IPS-15b (cell line): ENCODE data around the gene TARBP1.
"Not testable (repeated sequence)": the region's sequence is repeated elsewhere in the genome, so short reads cannot be mapped to it uniquely, and the experiment has no call there.

Experiments used
- H3K27me3 ChIP-seq: one replicate; pipeline ENCODE4 v1.6.1; 2013; ENCODE audit warnings: low read length; ENCODE audit not compliant: control insufficient read depth, insufficient read depth
- H3K36me3 ChIP-seq: one replicate; pipeline ENCODE4 v1.6.1; 2013; ENCODE audit warnings: low read length; ENCODE audit not compliant: control insufficient read depth, insufficient read depth
- H3K4me1 ChIP-seq: one replicate; pipeline ENCODE4 v1.6.1; 2013; ENCODE audit warnings: mild to moderate bottlenecking, low read length; ENCODE audit not compliant: control insufficient read depth, insufficient read depth
- H3K4me3 ChIP-seq: one replicate; pipeline ENCODE4 v1.5.1; 2013; ENCODE audit warnings: low read depth, low read length
- H3K9ac ChIP-seq: one replicate; pipeline ENCODE4 v1.6.1; 2013; ENCODE audit warnings: low read depth, mild to moderate bottlenecking, low read length
- H3K9me3 ChIP-seq: one replicate; pipeline ENCODE4 v1.6.1; 2013; ENCODE audit warnings: mild to moderate bottlenecking, low read length; ENCODE audit not compliant: control insufficient read depth, insufficient read depth

Gene TARBP1

DNA sequence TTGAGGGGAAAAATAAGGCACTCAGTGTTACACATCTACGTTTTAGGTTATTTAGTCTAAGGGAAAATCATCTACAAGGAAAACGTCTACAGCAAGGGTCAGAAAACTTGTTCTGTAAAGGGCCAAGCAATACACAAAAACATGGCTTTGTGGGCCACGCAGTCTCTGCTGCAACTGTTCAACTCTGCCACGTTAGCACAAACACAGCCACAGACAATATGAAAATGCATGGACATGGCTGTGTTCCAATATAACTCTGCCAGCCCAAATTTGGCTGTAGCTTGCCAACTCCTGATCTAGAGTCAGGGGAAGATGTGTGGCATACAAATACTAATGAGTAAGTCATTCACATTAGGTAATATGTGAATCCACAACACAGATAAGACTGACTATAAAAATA lies 65.0 kb downstream of the TARBP1 start:
- Histone ChIP-seq H3K4me3 (no peak overlapping the region), H3K9me3 (no peaks in the 10 kb centered on the region), H3K4me1 (no peaks in the 10 kb centered on the region), H3K9ac (no peak overlapping the region), H3K36me3 (peaks cover 2% of the 10 kb centered on the region), H3K27me3 (no peaks in the 10 kb centered on the region)

DNA sequence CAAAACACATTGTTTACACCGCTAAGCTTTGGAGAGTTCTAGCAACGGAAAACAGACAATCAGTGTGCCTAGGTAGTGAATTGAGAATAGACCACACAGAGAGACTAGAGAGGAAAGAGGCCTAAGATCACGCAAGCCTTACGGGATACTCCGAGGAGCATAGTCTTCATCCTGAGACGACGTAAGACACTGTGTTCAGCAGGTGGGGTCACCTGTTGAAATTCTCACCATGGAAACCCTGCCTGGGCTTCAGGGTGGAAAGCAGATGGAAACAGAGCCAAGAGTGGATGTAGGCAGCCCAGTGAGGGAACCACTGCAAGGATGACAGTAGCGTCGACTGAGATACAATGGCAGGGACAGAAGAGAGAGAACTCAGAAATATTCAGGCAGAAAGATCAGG lies 65.5 kb downstream of the TARBP1 start:
- H3K9ac ChIP-seq: no peak overlapping the region
- no peaks in the 10 kb centered on the region for H3K9me3 ChIP-seq
- H3K27me3 ChIP-seq: no peaks in the 10 kb centered on the region
- peaks cover 2% of the 10 kb centered on the region for H3K36me3 ChIP-seq
- H3K4me1 ChIP-seq: no peaks in the 10 kb centered on the region
- no peak overlapping the region for H3K4me3 ChIP-seq

DNA sequence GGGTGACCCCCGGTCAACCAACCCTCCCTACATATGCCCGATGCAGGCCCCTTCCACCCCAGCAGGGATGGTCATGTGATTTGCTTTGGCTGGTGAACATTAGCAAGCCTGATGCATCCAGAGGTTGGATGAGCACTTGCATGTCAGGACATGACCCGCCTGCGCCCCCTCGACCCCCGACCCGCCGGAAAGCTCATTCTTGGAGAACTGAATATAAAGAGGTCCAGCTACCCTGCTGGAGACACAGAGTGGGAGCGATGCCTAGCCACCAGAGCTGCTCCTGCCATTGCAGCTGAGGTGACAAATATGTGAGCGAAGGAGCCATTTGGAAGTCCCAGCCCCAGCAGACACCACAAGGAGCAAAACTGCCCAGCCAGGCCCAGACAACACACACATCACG lies 66.1 kb downstream of the TARBP1 start:
- Histone ChIP-seq H3K9ac (no peak overlapping the region), H3K36me3 (peaks cover 2% of the 10 kb centered on the region), H3K9me3 (no peaks in the 10 kb centered on the region), H3K4me3 (no peak overlapping the region), H3K27me3 (no peaks in the 10 kb centered on the region), H3K4me1 (no peaks in the 10 kb centered on the region)

DNA sequence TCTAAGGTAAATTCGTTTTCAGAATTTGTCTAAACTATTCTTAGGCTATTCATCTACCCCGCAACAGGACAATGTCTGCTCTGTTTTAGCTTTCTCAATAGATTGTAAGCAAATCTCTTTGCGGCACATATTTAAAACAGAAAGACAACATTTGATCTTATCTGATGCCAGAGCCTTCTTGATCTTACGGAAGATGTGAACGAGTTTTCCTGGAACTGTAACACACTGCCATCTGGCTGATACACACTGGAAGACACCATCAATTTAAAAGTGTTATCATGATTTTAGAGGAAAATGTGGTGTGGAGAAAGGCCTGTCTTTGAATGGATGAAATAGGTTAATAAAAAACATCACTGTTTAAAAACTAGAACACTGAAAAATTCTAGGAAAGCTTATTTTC lies 69.7 kb downstream of the TARBP1 start:
- H3K4me3 ChIP-seq: no peak overlapping the region
- no peaks in the 10 kb centered on the region for H3K9me3 ChIP-seq
- H3K36me3 ChIP-seq: no peaks in the 10 kb centered on the region
- no peaks in the 10 kb centered on the region for H3K4me1 ChIP-seq
- H3K9ac ChIP-seq: no peak overlapping the region
- H3K27me3 ChIP-seq: no peaks in the 10 kb centered on the region

DNA sequence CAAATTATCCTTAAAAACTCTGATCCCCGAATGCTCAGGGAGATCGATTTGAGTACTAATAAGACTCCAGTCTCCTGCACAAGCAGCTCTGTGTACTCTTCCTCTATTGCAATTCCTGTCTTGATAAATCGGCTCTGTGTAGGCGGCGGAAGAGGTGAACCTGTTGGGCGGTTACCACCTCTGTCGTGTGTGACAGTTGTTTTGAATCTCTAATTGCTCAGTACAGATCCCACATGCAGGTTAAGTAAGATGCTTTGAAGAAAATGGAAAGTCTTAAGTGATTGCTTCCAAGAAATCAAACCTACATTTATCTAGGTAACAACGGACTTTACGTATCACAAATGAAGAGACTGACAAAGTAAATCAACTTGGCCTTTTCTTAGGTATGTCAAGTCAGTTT lies 70.2 kb downstream of the TARBP1 start:
- no peak overlapping the region for H3K4me3 ChIP-seq

DNA sequence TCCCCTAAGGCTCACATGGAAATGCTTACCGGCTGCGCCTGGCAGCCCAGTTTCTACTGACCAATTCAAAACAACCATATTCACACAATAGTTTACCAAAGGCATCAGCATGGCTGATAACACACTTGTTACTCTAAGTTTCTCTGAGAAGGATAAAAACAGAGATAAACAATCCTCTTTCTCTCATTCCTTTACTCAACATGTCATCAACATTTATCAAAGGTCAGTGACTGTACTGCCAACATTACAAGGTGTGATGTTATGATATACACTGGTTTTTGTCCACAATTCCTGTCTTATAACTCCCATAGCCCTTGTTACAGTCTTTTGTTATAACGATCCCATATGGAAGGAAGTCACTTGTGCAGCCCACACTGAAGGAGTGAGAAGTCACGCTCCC lies 72.1 kb downstream of the TARBP1 start:
- no peak overlapping the region for H3K4me3 ChIP-seq
- no peaks in the 10 kb centered on the region for H3K27me3 ChIP-seq
- H3K36me3 ChIP-seq: no peaks in the 10 kb centered on the region
- no peak overlapping the region for H3K9ac ChIP-seq
- no peaks in the 10 kb centered on the region for H3K9me3 ChIP-seq
- no peaks in the 10 kb centered on the region for H3K4me1 ChIP-seq

More for the DNA sequence above, 70.2 kb downstream of the TARBP1 start:
- Histone ChIP-seq H3K9me3 (no peaks in the 10 kb centered on the region), H3K27me3 (no peaks in the 10 kb centered on the region), H3K9ac (no peak overlapping the region), H3K4me1 (no peaks in the 10 kb centered on the region), H3K36me3 (no peaks in the 10 kb centered on the region)

DNA sequence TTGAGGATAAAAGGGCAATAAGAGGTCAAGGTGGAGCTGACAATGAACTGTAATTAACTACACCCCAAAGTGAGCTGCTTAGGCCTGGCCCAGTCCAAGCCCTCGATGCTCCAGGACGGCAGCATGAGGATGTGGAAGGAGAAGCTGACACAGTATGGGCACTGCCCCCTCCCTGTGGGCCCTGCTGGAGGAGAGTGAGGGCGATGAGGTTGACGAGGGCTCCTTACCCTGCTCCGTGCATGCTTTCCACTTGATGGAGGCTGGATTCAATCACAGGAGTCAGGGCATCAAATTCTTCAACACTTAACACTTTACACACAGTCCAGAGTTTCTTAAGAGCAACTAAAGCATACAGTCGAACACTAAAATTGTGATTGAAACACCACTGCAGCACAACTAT lies 73.3 kb downstream of the TARBP1 start:
- H3K4me3 ChIP-seq: no peak overlapping the region
- H3K36me3 ChIP-seq: no peaks in the 10 kb centered on the region
- H3K27me3 ChIP-seq: no peaks in the 10 kb centered on the region
- H3K4me1 ChIP-seq: no peaks in the 10 kb centered on the region
- H3K9me3 ChIP-seq: no peaks in the 10 kb centered on the region
- no peak overlapping the region for H3K9ac ChIP-seq

DNA sequence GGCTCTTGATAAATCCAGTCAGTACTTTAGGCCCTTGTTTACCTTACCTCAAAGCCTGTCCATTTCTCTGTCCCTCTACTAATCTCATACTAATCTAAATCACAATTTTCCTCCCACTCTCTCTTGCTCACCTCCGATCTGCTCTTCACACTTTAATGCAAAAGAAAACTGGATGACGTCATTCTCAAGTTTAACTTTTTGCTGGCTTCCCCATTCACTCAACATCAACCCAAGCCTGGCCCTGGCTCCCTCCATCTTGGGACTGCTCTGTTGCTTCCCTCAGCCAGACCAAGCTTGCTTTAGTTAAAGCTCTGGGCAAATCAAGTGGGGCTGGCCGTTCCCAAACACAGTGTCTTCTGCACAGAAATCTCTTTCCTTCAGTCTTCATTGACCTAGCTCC lies 76.0 kb downstream of the TARBP1 start:
- Histone ChIP-seq H3K4me1 (no peaks in the 10 kb centered on the region), H3K9ac (no peak overlapping the region), H3K27me3 (no peaks in the 10 kb centered on the region), H3K9me3 (no peaks in the 10 kb centered on the region), H3K4me3 (no peak overlapping the region), H3K36me3 (no peaks in the 10 kb centered on the region)

DNA sequence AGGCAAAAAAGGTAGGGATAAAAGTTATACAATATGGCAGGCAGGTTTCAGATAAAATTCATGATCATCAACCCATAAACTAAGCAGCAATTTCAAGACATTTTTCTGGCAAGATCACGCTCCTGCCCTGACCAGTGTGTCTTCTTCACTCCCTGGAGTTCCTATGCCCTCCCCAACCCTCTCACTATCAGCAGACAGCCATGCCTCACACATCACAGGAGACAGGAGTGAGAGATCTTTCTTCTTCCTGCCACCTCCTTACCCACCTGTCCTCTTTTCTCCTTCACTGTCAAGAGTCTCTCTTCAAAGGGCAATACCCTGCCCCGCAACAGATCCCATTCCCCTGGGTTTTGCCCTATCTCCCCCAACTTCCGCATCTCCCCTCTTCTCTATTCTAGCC lies 77.3 kb downstream of the TARBP1 start:
- Histone ChIP-seq H3K9ac (no peak overlapping the region), H3K4me1 (no peaks in the 10 kb centered on the region), H3K27me3 (no peaks in the 10 kb centered on the region), H3K36me3 (no peaks in the 10 kb centered on the region), H3K4me3 (no peak overlapping the region), H3K9me3 (no peaks in the 10 kb centered on the region)

DNA sequence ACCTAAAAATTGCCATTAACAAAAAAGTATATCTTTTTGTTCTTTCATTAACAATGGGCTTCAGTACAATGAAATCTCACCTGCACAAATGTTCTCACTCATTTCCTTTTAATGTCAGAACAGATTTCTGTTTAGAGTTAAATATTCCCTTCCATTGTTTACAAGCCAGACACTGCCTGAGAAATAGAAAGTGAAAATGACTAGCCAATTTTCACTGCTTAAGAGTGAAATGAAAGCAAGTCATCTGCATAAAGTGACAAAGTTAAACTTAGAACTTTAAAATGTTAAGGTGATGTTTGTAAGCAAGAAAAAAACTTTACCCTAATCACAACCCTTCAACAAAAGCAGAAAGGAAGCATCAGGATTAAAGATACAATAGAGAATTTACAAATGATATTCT lies 78.2 kb downstream of the TARBP1 start:
- H3K36me3 ChIP-seq: no peaks in the 10 kb centered on the region
- H3K4me1 ChIP-seq: no peaks in the 10 kb centered on the region
- no peak overlapping the region for H3K9ac ChIP-seq
- H3K27me3 ChIP-seq: no peaks in the 10 kb centered on the region
- H3K4me3 ChIP-seq: no peak overlapping the region
- H3K9me3 ChIP-seq: no peaks in the 10 kb centered on the region

DNA sequence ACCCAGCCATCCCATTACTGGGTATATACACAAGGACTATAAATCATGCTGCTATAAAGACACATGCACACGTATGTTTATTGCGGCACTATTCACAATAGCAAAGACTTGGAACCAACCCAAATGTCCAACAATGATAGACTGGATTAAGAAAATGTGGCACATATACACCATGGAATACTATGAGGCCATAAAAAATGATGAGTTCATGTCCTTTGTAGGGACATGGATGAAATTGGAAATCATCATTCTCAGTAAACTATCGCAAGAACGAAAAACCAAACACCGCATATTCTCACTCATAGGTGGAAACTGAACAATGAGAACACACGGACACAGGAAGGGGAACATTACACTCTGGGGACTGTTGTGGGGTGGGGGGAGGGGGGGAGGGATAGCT lies 79.5 kb downstream of the TARBP1 start:
- H3K4me1 ChIP-seq, H3K9ac ChIP-seq, H3K36me3 ChIP-seq, H3K27me3 ChIP-seq, H3K4me3 ChIP-seq, H3K9me3 ChIP-seq: not testable (repeated sequence)

DNA sequence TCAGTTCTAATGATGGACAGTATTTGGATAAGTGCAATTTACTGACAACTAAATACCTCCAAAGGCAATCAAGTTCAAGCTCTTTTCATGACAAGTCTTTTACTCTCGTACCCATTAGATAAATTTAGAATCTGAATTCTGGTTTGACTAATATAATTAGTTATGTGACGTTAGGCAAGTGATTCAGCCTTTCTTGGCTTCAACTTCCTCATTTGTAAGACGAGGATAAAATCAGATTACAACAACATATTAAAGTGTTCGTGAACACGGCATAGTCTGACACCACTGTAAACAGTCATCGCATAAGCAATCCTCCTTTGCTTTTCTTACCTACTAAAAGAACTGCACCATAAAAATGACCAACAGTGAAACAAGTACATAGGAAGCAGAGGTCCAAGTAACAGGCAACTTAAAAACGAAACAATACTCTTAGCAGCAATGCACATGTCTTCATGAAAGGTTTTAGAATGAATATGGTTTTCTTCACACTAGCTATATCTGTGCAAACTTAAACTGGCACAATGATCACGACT lies 80.1 kb downstream of the TARBP1 start:
- H3K27me3 ChIP-seq: no peaks in the 10 kb centered on the region
- no peaks in the 10 kb centered on the region for H3K4me1 ChIP-seq
- H3K9me3 ChIP-seq: no peaks in the 10 kb centered on the region
- no peak overlapping the region for H3K4me3 ChIP-seq
- no peaks in the 10 kb centered on the region for H3K36me3 ChIP-seq
- no peak overlapping the region for H3K9ac ChIP-seq

DNA sequence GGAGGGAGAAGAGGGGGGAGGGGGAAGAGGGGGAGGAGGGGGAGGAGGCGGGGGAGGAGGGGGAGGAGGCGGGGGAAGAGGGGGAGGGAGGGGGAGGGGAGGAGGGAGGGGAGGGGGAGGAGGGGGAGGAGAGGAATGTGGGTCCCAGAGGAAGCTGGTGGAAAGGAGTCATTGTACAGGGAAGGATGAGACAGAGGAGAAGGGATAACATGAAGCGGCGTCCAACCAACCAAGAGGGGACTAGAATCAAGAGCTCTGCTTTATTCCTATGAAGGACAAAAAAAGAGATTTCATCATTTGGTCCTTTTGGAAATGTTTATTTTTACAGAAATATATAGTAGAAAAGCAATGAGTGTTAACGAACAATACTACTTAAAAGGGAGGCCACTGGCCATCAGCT lies 81.2 kb downstream of the TARBP1 start:
- Histone ChIP-seq H3K36me3 (no peaks in the 10 kb centered on the region), H3K27me3 (no peaks in the 10 kb centered on the region)

More for the DNA sequence above, 81.2 kb downstream of the TARBP1 start:
- no peak overlapping the region for H3K4me3 ChIP-seq
- H3K4me1 ChIP-seq: no peaks in the 10 kb centered on the region
- no peaks in the 10 kb centered on the region for H3K9me3 ChIP-seq
- no peak overlapping the region for H3K9ac ChIP-seq
